Neural cell (in vitro differentiated cells): ENCODE measurements around the gene KIAA1958. TPM values are rescaled to one million over a fixed set of nuclear protein-coding genes. Genes with fewer than 3 reads are reported as not detected.

Experiments
- H2AFZ ChIP-seq: fragments of 200-600, 300-800 bp; sonication (generic), shearing (Covaris generic); 2 replicates; pipeline ENCODE4 v1.6.0; 2014; ENCODE audit warnings: low read depth, mild to moderate bottlenecking, antibody characterized with exemption, low read length, moderate library complexity
- H3F3A ChIP-seq: fragments of 200-600 bp; shearing (Covaris generic); 2 replicates; pipeline ENCODE4 v1.6.1; 2016; ENCODE audit warnings: mild to moderate bottlenecking, moderate library complexity, mixed read lengths, antibody characterized with exemption, low read length; ENCODE audit not compliant: insufficient read depth, poor library complexity, severe bottlenecking
- H3K27ac ChIP-seq: fragments of 200-600, 300-800 bp; sonication (generic), shearing (Covaris generic); 2 replicates; pipeline ENCODE4 v1.5.1; 2014; ENCODE audit warnings: mild to moderate bottlenecking, low read length, moderate library complexity
- H3K27me3 ChIP-seq: fragments of 300-800, 200-600 bp; sonication (generic), shearing (Covaris generic); 2 replicates; pipeline ENCODE4 v1.6.0; 2014; ENCODE audit warnings: mild to moderate bottlenecking, low read depth, low read length, moderate library complexity; ENCODE audit not compliant: insufficient read depth
- H3K36me3 ChIP-seq: fragments of 300-800, 200-600 bp; sonication (generic), shearing (Covaris generic); 2 replicates; pipeline ENCODE4 v1.5.1; 2014; ENCODE audit warnings: mild to moderate bottlenecking, antibody characterized with exemption, low read length, moderate library complexity; ENCODE audit not compliant: insufficient read depth
- H3K4me2 ChIP-seq: fragments of 300-800, 200-600 bp; sonication (generic), shearing (Covaris generic); 2 replicates; pipeline ENCODE4 v1.6.0; 2014; ENCODE audit warnings: mild to moderate bottlenecking, low read length
- H3K4me3 ChIP-seq: fragments of 300-800, 200-600 bp; sonication (generic), shearing (Covaris generic); 2 replicates; pipeline ENCODE4 v1.5.1; 2014; ENCODE audit warnings: mild to moderate bottlenecking, low read length, moderate library complexity
- H3K79me2 ChIP-seq: fragments of 200-600 bp; shearing (Covaris generic); replicated peaks from 2 replicates; pipeline ENCODE4 v1.6.0; 2014; ENCODE audit warnings: mild to moderate bottlenecking, low read length, moderate library complexity; ENCODE audit not compliant: insufficient read depth
- H3K9ac ChIP-seq: fragments of 300-800, 200-600 bp; sonication (generic), shearing (Covaris generic); 2 replicates; pipeline ENCODE4 v1.6.1; 2016; ENCODE audit warnings: mild to moderate bottlenecking, low read length, mixed read lengths
- H3K9me2 ChIP-seq: fragments of 200-600 bp; shearing (Covaris generic); 2 replicates; pipeline ENCODE4 v1.6.1; 2016; ENCODE audit warnings: mild to moderate bottlenecking, low read length, mixed read lengths; ENCODE audit not compliant: insufficient read depth
- H3K9me3 ChIP-seq: fragments of 200-600, 300-800 bp; sonication (generic), shearing (Covaris generic); 2 replicates; pipeline ENCODE4 v1.6.1; 2016; ENCODE audit warnings: mild to moderate bottlenecking, mixed run types, low read length, moderate library complexity, mixed read lengths
- H4K20me1 ChIP-seq: fragments of 200-600 bp; shearing (Covaris generic); 2 replicates; pipeline ENCODE4 v1.6.1; 2016; ENCODE audit warnings: mild to moderate bottlenecking, mixed run types; ENCODE audit not compliant: insufficient read depth
- CTCF ChIP-seq: fragments of 450-650 bp; IDR thresholded peaks from 2 replicates; pipeline ENCODE4 v1.5.1; 2014; ENCODE audit warnings: antibody characterized with exemption, mild to moderate bottlenecking, moderate library complexity; ENCODE audit not compliant: poor library complexity, severe bottlenecking
- EZH2 ChIP-seq: fragments of 200-600, 300-800 bp; shearing (Covaris generic), sonication (generic); IDR thresholded peaks from 2 replicates; pipeline ENCODE4 v1.6.1; 2014; ENCODE audit warnings: antibody characterized with exemption, low read length, borderline replicate concordance, mild to moderate bottlenecking; ENCODE audit not compliant: insufficient read depth, poor library complexity, severe bottlenecking
- POLR2AphosphoS5 ChIP-seq: IDR thresholded peaks from 2 replicates; pipeline ENCODE4 v1.6.1; 2012
- RAD21 ChIP-seq: fragments of 450-650 bp; conservative IDR thresholded peaks from 2 replicates; pipeline ENCODE4 v1.6.1; 2014; ENCODE audit warnings: antibody characterized with exemption, mild to moderate bottlenecking, moderate library complexity
- REST ChIP-seq: IDR thresholded peaks from 2 replicates; pipeline ENCODE4 v1.6.1; 2012; ENCODE audit warnings: borderline replicate concordance
- SMC3 ChIP-seq: fragments of 450-650 bp; conservative IDR thresholded peaks from 2 replicates; pipeline ENCODE4 v1.6.1; 2014; ENCODE audit warnings: antibody characterized with exemption, mild to moderate bottlenecking, moderate library complexity; ENCODE audit not compliant: poor library complexity
- TAF1 ChIP-seq: IDR thresholded peaks from 2 replicates; pipeline ENCODE4 v1.6.1; 2012; ENCODE audit warnings: low read depth
- polyA plus RNA-seq: library from polyadenylated mRNA; depleted of rRNA; stranded (reverse); fragments of >200 nt; gene quantifications from 2 replicates; pipeline ENCODE4 v1.2.3, GENCODE V29; 2014

The KIAA1958 gene
- polyA plus RNA-seq, 1 donor from 2014 or later = 8.4 TPM

GRCh38 chr9:112559629-112560413, 73.2 kb downstream of the KIAA1958 start:
- Histone ChIP-seq H4K20me1 (no peaks in the 10 kb centered on the region), H3K27ac (no peak overlapping the region), H3K9me2 (no peaks in the 10 kb centered on the region), H3K79me2 (peaks cover 53% of the 10 kb centered on the region), H3K9ac (no peak overlapping the region), H3K27me3 (no peaks in the 10 kb centered on the region), H3K36me3 (no peaks in the 10 kb centered on the region), H3K4me3 (no peak overlapping the region), H3F3A (peaks cover 3% of the 10 kb centered on the region), H2AFZ (no peak overlapping the region), H3K9me3 (no peaks in the 10 kb centered on the region), H3K4me2 (no peak overlapping the region)
- TF ChIP-seq EZH2 (no peak), RAD21 (no peak), TAF1 (no peak), REST (no peak), SMC3 (no peak), POLR2AphosphoS5 (no peak)

- H3K79me2 ChIP-seq = peaks cover 61% of the 10 kb centered on the region
Observed at GRCh38 chr9:112562235-112562958, 75.8 kb downstream of the KIAA1958 start.

More at GRCh38 chr9:112562235-112562958, 75.8 kb downstream of the KIAA1958 start:
- H3K27ac ChIP-seq = no peak overlapping the region
- TF ChIP-seq POLR2AphosphoS5 (no peak), RAD21 (no peak), CTCF (no peak), REST (no peak), EZH2 (no peak)
- H3K9me3 ChIP-seq = no peaks in the 10 kb centered on the region
- no peaks in the 10 kb centered on the region for H4K20me1 ChIP-seq
- H3K36me3 ChIP-seq = no peaks in the 10 kb centered on the region
- H3K4me2 ChIP-seq = no peak overlapping the region
- H3K9ac ChIP-seq = no peak overlapping the region
- H3K27me3 ChIP-seq = no peaks in the 10 kb centered on the region
- H3K4me3 ChIP-seq = no peak overlapping the region
- H3K9me2 ChIP-seq = no peaks in the 10 kb centered on the region
- no peak overlapping the region for H2AFZ ChIP-seq
- peaks cover 3% of the 10 kb centered on the region for H3F3A ChIP-seq
